GM15510 (cell line): ENCODE measurements around the gene IGF2.

Source experiments
- POLR2A ChIP-seq: IDR thresholded peaks from 3 replicates; pipeline ENCODE4 v1.6.1; 2011; ENCODE audit warnings: borderline replicate concordance; ENCODE audit not compliant: insufficient read length; ENCODE audit errors: extremely low read depth

IGF2 gene

DNA sequence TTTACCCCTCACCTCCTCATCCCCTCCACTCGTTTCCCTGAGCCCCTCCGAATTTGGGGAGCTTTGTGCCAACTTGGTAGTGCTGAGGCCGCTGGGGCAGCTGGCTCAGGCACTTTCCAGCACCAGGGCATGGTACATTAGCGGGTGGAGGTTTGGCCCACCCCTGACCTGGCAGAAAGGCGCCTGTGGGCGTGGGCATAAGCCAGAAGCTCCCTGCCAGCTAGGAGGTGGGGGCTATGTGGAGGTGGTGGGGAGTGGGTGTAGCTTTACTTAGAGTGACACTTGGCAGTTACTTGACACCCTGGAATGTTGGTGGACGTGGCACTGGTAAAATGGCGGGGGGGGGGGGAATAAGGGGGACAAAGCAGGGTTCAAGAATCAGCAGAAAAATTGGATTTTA lies 10.3 kb upstream of the IGF2 start:
- TF ChIP-seq POLR2A = no peak

DNA sequence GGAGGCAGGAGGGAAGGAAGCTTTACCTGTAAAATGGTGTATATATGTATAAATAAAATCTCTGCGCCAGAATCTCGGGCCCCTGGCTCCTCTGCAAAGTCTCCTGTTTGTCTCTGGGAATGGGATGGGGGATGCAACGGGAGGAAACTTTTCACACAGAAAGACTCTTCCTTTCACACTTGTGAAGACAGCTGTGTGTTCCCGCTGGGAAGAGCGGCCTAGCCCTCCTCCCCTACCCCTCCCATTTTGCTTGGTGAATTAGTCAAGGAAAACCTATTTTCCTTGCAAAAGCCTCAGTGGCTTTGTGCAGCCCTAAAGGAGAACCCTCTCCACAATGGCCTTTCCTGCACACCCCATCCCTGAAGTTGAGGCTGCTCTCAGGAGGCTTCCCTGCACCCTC lies 9.4 kb upstream of the IGF2 start:
- TF ChIP-seq POLR2A = no peak

DNA sequence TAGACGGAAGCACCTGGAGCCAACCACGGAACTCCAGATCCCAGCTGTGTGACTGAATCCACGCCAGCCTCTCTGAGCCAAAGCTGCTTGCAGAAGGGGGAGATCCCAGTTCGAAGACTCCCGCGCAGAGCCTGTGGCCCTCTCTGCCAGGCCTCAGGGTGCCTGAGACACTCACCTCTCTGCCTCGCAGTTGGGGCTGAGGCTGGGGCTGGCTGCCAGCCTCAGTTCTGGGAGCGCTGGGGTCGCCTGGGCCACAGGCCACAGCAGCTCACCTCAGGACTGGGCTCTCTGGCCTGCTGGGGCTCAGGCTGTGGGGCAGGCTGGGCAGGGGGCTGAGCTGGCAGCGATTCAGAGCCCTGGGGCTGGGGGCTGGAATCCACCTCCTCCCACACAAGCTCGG lies 8.2 kb upstream of the IGF2 start:
- TF ChIP-seq POLR2A = no peak

DNA sequence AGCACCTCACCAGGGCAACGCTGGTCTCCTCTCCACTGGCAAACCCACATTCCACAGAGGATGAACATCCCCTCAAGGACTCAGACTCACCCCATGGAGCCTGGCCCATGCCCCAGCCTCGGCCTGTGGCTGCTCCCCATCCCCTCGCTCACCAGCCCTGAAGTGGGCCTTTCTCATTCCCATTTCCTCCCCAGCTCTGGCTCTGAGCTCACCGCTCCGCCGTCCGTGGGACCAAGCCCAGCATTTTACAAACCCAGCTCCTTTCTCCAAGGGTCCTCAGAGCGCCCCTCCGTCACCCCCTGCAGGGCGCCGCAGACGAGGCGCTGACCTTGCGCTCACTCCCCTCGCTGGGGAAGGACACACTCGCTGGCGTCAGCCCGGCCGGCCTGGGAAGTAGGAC lies 6.9 kb upstream of the IGF2 start:
- no peak for TF ChIP-seq POLR2A

DNA sequence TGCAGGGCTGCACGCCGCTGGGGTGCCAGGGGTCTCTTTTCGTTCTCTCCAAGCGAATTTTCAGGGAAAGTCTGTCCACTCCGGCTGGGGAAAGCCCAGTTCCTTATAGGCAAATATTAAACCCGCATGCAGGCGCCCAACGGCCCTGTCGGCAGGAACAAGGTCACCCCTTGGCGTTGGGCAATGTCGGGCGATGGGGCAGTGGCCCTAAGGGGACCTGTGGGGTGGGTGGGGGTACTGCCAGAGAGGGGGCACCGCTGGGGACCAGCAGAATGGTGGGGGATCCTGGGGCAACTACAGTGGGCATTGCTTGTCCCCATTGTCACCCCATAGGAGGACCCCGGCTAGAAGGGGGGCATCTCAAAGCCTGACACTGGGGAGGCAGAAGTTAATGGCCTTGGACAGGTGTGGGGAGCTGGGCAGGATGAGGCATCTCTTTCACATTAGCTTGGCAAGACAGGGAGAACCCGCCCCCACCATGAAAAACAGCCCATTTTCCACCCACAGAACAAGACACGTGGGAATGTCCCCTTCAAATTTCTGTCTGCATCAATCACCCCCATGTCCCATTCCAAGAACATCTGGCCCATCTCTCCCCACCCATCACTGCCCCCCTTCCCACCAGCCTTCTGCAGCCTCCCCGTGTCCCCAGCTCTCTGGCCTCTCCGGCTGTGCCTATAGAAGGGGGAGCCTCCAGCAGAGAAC lies 5.5 kb upstream of the IGF2 start:
- TF ChIP-seq POLR2A = no peak

DNA sequence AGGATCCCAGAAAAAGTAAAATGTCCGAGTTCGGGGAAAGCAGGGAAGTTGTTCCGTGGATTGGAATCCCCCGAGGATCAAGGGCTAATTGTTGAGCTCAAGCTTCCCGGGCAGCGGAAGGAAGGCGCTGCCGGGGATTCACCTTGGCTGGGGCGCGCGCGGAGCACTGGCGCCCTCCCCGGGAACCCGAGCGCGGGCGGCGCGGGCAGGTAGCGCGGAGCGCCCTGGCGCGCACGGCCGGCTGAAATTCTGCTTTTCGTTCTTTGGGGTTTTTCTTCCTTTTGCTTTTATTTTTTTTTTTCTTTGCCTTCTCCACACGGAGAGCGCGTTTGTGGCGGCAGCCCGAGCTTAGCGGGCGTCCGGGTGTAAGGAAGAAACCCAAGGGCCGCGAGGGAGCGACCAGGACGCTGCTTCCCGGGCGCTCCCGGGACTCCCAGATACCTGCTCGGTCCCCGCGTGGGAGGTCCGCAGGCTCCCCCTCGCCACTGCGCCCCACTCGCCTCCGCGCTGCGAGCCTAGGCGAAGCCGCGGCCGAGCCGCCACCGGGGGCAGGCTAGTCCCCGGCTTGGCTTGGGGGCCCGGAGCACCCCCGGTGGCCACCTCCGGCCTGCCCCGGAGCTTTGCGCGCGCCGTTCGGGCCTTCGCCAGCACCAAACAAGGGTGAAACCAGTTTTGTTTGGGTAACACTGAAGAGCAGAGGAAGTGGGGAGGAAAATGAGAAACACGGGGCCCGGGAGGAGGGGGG lies 4.8 kb upstream of the IGF2 start:
- TF ChIP-seq POLR2A = no peak

DNA sequence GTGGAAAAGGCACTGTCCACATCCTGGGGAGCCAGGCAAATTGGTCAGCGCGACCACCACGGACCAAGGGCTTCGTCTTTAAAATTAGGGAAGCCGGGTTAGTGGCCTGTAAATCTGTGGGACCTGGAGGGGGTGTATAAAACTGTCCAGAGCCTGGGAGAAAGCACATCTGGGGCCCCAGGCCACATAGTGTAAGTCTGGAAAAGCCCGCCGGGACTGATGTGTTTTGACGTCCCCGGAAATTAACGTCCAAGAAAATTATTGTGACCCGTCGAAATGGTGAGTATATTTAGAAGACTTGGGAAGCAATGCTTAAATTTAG lies 4.2 kb upstream of the IGF2 start:
- TF ChIP-seq POLR2A = no peak

DNA sequence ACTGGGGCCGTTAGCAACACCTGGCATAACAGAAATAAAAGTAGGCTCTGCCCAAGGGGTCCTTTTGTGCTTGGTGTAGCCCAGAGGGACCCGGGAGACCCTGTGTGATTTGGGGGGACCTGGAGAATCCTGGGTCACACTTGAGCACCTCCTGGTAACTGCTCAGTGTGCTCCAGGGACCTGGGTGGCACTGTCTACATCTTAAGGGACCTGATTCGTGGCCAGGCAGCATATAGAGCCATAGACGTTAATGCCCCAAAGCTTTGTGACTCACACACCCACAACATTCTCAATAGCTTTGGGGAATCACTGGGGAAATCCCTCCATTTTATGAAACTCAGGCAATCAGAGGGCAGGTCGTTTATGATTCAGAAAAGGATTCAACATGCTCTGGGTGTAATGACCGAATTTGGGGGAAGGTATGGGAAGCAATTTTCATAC lies 3.6 kb upstream of the IGF2 start:
- no peak for TF ChIP-seq POLR2A

DNA sequence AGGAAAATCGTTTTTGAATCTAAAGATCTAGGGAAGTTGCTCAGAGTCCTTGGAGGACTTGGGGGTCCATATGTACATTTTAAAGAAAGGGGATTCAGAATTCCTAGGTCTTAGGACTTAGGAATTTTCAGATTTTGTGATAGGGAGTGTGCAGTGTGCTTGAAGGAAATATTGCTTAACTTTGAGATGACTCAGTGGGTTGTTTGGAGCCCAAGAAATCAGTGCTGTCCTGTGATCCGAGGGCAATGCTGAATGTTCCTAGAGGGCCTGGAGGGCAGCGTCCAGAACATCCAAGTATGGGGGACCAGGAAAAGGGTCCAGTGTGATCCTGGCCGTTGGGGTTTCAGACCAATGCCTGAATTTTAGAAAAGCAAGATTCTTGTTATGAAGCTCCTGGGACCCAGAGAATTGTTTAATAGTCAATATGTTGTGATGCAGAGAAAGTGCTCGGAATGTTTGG lies 3.1 kb upstream of the IGF2 start:
- no peak for TF ChIP-seq POLR2A

DNA sequence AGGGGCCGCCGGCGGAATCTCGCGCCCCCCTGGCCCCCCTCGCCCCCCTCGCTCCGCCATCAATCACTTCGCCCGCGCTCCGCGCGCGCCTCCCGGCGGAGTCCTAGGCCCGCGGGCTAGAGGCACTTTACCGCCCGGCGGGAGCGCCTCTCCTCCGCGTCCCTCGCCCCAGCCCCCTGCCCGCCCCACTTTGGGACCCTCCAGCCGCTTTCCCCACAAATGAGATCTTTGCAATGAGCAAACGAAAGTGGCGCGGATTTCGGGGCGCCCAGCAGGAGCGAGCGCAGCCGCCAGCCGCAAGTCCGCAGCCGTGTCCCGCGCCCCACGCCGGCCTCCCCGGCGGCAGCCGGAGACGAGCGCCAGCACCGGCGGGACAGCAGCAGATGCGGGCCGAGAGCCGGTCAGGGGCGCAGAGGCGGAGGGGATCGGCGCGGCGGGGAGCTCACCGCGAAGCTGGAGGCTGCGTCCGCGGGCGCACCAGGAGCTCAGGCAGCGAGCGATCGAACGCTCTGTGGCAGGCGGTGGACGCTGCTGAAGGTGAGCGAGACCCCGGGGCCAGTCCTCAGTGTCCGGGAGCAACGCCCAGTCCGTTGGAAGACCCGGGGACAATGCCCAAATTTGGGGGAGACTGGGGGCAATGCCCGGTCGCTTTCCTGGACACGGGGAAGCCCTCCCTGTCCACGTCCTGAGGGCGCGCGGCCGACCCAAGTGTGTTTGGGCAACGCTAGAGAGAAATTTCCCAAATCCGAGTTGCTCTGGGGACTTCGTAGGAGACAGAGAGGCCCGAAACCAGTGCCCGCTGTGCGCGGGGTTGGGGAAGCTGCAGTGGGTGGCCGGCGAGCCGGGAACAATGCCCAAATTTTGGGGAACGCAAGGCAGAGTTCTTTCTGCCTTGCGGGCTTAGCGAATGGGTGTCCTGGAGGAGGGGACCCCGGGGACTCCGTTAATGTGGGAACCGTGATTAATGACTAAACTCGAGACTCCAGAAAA lies 1.5 kb upstream of the IGF2 start:
- TF ChIP-seq POLR2A = no peak

DNA sequence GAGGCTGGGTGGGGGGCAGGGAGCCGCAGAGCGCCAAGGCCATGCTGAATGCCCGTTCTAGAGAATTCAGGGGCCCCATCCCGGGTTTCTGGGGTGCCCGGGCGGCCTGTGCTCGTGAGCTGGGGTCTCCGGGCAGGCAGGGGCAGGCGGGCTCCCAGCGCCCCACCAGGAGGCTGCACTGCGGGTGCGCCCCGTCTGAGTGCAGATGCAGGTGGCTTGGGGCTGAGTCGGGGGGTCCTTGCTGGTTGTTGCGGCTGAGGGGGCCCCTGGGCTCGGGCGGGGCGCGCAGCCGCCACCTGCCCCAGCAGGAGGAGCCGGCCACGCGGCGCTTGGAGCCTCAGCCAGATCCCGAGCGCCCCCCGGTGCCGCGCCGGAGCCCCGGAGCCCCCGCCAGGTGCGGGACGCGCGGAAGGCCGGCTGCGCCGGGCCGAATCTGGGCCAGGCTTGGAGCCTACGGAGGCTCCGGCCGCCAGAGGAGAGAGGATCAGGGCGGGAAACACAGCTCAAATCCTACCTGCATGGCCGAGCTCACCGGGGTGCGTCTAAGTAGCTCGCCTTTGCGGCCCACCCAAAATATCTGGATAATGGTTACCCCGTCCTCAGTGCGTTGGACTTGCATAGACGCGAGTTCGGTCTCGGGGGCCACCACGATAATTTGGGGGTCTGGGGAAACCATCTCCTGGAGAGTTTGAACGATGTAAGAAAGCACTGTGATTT lies 590 bp upstream of the IGF2 start:
- TF ChIP-seq POLR2A = no peak

DNA sequence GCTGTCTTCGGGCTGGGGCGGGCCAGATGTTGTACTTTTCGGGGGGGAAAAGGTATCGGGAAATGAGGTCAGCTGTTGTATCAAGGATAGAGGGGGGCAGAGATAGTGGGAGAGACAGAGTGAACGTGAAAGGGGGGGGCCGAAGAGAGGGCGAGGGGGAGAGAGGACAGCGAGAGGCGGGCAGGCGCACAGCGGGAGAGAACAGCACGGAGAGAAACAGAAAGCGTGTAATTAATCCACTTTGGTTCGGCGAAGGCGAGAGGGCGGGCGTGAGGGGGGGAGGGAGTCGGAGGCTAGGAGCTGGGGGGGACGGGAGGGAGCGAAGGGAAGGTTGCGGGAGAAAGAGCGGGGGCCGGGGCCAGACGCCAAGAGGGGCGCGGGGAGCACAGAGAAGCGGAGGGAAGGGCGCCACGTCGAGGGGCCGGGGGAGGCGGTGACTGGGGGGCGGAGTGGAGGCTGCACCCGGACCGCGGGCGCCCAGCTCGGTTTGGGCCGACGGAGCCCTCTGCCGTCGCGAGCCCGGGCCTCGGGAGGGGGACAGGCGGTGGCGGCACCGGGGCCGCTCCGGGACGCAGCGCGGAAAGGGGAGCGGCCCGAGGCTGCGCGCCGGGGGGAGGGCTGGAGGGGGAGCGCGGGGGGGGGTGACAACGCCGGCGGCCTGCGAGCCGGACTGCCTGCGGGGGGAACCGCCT lies 612 bp downstream of the IGF2 start:
- no peak for TF ChIP-seq POLR2A

DNA sequence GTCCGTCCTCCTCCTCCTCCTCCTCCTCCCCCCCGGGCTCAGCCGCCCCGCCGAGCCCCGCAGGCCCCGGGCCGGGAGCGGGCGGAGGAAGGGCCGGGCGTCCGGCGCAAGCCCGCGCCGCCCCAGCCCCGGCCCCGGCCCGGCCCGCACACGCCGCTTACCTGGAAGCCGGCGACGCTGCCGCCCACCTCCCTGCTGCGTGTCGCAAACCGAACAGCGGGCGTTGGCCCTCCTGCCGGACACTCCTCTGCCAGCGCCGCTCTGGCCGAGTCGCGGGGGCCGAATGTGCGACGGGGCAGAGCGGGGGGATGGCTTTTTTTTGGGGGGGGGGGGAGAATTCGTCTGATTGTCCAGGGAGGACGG lies 1.1 kb downstream of the IGF2 start:
- no peak for TF ChIP-seq POLR2A
